HUES6 (cell line): ENCODE data around the gene ZNF394.
A peak's percentile ranks its signal among the peaks of the same experiment; 100 is the strongest.
"Not testable (repeated sequence)": the region's sequence is repeated elsewhere in the genome, so short reads cannot be mapped to it uniquely, and the experiment has no call there.

Experiments used
- H3K27ac ChIP-seq: 2 replicates; pipeline ENCODE4 v1.7.0; 2013; ENCODE audit warnings: low read depth, mild to moderate bottlenecking, low read length, inconsistent platforms
- H3K27me3 ChIP-seq: 2 replicates; pipeline ENCODE4 v1.6.1; 2013; ENCODE audit warnings: low read length; ENCODE audit not compliant: control insufficient read depth, insufficient read depth
- H3K36me3 ChIP-seq: 2 replicates; pipeline ENCODE4 v1.6.1; 2013; ENCODE audit warnings: low read length; ENCODE audit not compliant: control insufficient read depth, insufficient read depth
- H3K4me1 ChIP-seq: 2 replicates; pipeline ENCODE4 v1.6.1; 2013; ENCODE audit warnings: low read length; ENCODE audit not compliant: control insufficient read depth, insufficient read depth
- H3K4me3 ChIP-seq: 2 replicates; pipeline ENCODE4 v1.5.1; 2013; ENCODE audit warnings: low read depth, low read length
- H3K9ac ChIP-seq: one replicate; pipeline ENCODE4 v1.6.1; 2013; ENCODE audit warnings: mild to moderate bottlenecking, low read length
- H3K9me3 ChIP-seq: 2 replicates; pipeline ENCODE4 v1.6.1; 2013; ENCODE audit warnings: low read depth, low read length; ENCODE audit not compliant: control insufficient read depth, insufficient read depth

ZNF394 gene

GRCh38 chr7:99499721-99500636, at the start of gene ZNF394:
Gene ZNF394, minus strand, starts transcription at chr7:99500281. Its CDS starts 188 bp downstream, at chr7:99500093.
- Histone ChIP-seq H3K36me3 (peaks cover 19% of the 10 kb centered on the region), H3K27ac (peak within 1 kb of the TSS; percentile 83), H3K4me3 (peak within 1 kb of the TSS; percentile 92), H3K27me3 (no peaks in the 10 kb centered on the region), H3K9me3 (no peaks in the 10 kb centered on the region), H3K4me1 (peaks cover 10% of the 10 kb centered on the region; the same call in 1 of the 2 replicates), H3K9ac (peak within 1 kb of the TSS; percentile 89)

DNA sequence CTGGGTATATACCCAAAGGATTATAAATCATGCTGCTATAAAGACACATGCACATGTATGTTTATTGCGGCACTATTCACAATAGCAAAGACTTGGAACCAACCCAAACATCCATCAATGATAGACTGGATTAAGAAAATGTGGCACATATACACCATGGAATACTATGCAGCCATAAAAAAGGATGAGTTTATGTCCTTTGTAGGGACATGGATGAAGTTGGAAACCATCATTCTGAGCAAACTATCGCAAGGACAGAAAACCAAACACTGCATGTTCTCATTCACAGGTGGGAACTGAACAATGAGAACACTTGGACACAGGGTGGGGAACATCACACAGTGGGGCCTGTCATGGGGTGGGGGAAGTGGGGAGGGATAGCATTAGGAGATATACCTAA, 49.5 kb upstream of the ZNF394 start:
- H3K9ac ChIP-seq, H3K9me3 ChIP-seq, H3K27ac ChIP-seq, H3K4me1 ChIP-seq, H3K27me3 ChIP-seq, H3K4me3 ChIP-seq: not testable (repeated sequence)
- peaks cover 17% of the 10 kb centered on the region for H3K36me3 ChIP-seq

- H3K27ac ChIP-seq, H3K4me3 ChIP-seq, H3K9ac ChIP-seq, H3K27me3 ChIP-seq, H3K4me1 ChIP-seq: not testable (repeated sequence)
- peaks cover 24% of the 10 kb centered on the region for H3K9me3 ChIP-seq
- H3K36me3 ChIP-seq: peaks cover 17% of the 10 kb centered on the region
Observed at GRCh38 chr7:99545308-99545707, 45.2 kb upstream of the ZNF394 start.

DNA sequence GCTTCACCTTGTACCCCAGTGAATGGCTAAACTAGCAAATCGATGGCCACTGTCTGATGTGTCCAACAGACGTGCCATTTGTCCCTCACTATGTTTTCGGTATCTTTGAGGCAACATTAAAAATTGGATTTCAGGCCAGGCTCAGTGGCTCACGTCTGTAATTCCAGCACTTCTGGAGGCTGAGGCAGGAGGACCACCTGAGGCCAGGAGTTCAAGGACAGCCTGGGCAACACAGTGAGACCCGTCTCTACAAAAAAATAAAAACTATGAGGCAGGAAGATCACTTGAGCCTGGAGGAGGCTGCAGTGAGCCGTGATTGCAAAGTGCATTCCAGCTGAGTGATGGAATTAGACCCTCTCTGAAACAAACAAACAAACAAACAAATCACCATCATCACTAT, 43.8 kb upstream of the ZNF394 start:
- Histone ChIP-seq H3K9me3 (peaks cover 35% of the 10 kb centered on the region), H3K27me3 (no peaks in the 10 kb centered on the region), H3K27ac (no peak overlapping the region), H3K4me3 (no peak overlapping the region), H3K4me1 (no peaks in the 10 kb centered on the region), H3K9ac (no peak overlapping the region), H3K36me3 (peaks cover 17% of the 10 kb centered on the region)

GRCh38 chr7:99543081-99543671, 43.1 kb upstream of the ZNF394 start:
- Histone ChIP-seq H3K4me3 (no peak overlapping the region), H3K27ac (no peak overlapping the region), H3K9ac (no peak overlapping the region), H3K4me1 (no peaks in the 10 kb centered on the region), H3K9me3 (peaks cover 37% of the 10 kb centered on the region), H3K36me3 (peaks cover 13% of the 10 kb centered on the region), H3K27me3 (no peaks in the 10 kb centered on the region)

- no peak overlapping the region for H3K9ac ChIP-seq
- H3K36me3 ChIP-seq: no peaks in the 10 kb centered on the region
- H3K9me3 ChIP-seq: peaks cover 37% of the 10 kb centered on the region
- H3K27me3 ChIP-seq: no peaks in the 10 kb centered on the region
- no peak overlapping the region for H3K27ac ChIP-seq
- H3K4me1 ChIP-seq: no peaks in the 10 kb centered on the region
- H3K4me3 ChIP-seq: no peak overlapping the region
Observed at GRCh38 chr7:99541212-99541611, 41.1 kb upstream of the ZNF394 start.

GRCh38 chr7:99540542-99540941, 40.5 kb upstream of the ZNF394 start:
- H3K27ac ChIP-seq: no peak overlapping the region
- H3K4me1 ChIP-seq: no peaks in the 10 kb centered on the region
- no peak overlapping the region for H3K9ac ChIP-seq
- H3K27me3 ChIP-seq: no peaks in the 10 kb centered on the region
- peaks cover 37% of the 10 kb centered on the region for H3K9me3 ChIP-seq
- no peaks in the 10 kb centered on the region for H3K36me3 ChIP-seq
- no peak overlapping the region for H3K4me3 ChIP-seq

DNA sequence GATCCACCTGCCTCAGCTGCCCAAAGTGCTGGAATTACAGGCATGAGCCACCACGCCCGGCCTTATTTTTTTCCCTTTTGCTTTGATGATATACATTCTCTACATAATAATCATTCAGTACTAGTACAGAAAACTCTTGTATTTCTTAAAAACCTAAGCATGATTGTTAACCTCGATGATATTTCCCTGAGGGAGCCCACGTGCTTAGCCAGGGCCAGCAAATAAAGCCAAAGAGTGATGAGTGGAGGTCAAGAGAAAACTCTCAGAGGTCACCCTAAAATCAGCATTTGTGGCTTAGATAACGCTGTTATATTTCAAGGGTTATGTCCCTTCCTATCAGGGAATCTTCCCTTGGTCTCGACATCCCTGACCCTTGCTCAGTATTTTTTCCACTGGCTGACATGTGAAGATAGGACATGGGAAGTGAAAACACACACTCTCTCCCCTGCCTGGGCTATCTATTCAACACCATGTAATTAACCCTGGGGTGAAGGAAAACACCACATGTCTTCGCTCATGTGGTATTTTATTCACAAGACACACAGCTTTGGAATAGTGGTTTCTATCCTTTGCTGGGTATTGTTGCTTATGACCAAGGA, 39.2 kb upstream of the ZNF394 start:
- H3K36me3 ChIP-seq: no peaks in the 10 kb centered on the region
- H3K27ac ChIP-seq: no peak overlapping the region
- peaks cover 43% of the 10 kb centered on the region for H3K9me3 ChIP-seq
- H3K9ac ChIP-seq: no peak overlapping the region
- no peak overlapping the region for H3K4me3 ChIP-seq
- H3K27me3 ChIP-seq: no peaks in the 10 kb centered on the region
- H3K4me1 ChIP-seq: no peaks in the 10 kb centered on the region

GRCh38 chr7:99535667-99536066, 35.6 kb upstream of the ZNF394 start:
- Histone ChIP-seq H3K4me3 (no peak overlapping the region), H3K9me3 (peaks cover 56% of the 10 kb centered on the region), H3K36me3 (peaks cover 32% of the 10 kb centered on the region), H3K27ac (no peak overlapping the region), H3K9ac (no peak overlapping the region), H3K4me1 (no peaks in the 10 kb centered on the region), H3K27me3 (no peaks in the 10 kb centered on the region)

GRCh38 chr7:99531354-99531765, 31.3 kb upstream of the ZNF394 start:
- Histone ChIP-seq H3K27me3 (no peaks in the 10 kb centered on the region), H3K9ac (no peak overlapping the region), H3K4me3 (0 out of 2 replicates have a peak overlapping the region, but pooled peaks have one; percentile 17), H3K36me3 (peaks cover 71% of the 10 kb centered on the region), H3K9me3 (peaks cover 63% of the 10 kb centered on the region), H3K4me1 (no peaks in the 10 kb centered on the region), H3K27ac (no peak overlapping the region)
